Keratinocyte (primary cell): ENCODE results near the gene PCCB. TPM values are rescaled to one million over a fixed set of nuclear protein-coding genes. Genes with fewer than 3 reads are reported as not detected.

Experiments used
- DNase-seq: peaks from one replicate; pipeline ENCODE4 v3.0.0-alpha.2; 2011; ENCODE audit warnings: low read depth, missing footprints, low spot score
- FAIRE-seq: peaks from 2 replicates; lab custom pipeline; 2011; peaks lifted over from hg19 to GRCh38; lab: Jason Lieb, UNC
- H2AFZ ChIP-seq: 2 replicates; pipeline ENCODE4 v1.6.0; 2012; ENCODE audit warnings: low read length, control low read depth, inconsistent platforms; ENCODE audit not compliant: control insufficient read depth
- H3K27ac ChIP-seq: 2 replicates; pipeline ENCODE4 v1.5.1; 2011; ENCODE audit warnings: low read length; ENCODE audit not compliant: control insufficient read depth, insufficient read depth
- H3K27me3 ChIP-seq: 3 replicates; pipeline ENCODE4 v1.6.0; 2011; ENCODE audit warnings: low read length; ENCODE audit not compliant: control insufficient read depth, insufficient read depth; ENCODE audit errors: extremely low read depth
- H3K36me3 ChIP-seq, 2 experiments: 2 replicates in 1 of 2; 3 replicates in 1 of 2; pipeline ENCODE4 v1.5.1; 2011; ENCODE audit warnings: low read length in 2 of 2, mild to moderate bottlenecking in 1 of 2; ENCODE audit not compliant: control insufficient read depth in 2 of 2, insufficient read depth in 2 of 2; ENCODE audit errors: extremely low read depth in 1 of 2
- H3K4me1 ChIP-seq: 3 replicates; pipeline ENCODE4 v1.5.1; 2011; ENCODE audit warnings: low read length; ENCODE audit not compliant: control insufficient read depth, insufficient read depth; ENCODE audit errors: extremely low read depth
- H3K4me2 ChIP-seq: 3 replicates; pipeline ENCODE4 v1.6.0; 2011; ENCODE audit warnings: low read depth, low read length; ENCODE audit not compliant: control insufficient read depth, insufficient read depth; ENCODE audit errors: extremely low read depth
- H3K4me3 ChIP-seq, 3 experiments: fragments of 200-600 bp in 1 of 3; sonication (generic) in 1 of 3; 2 replicates in 2 of 3; 3 replicates in 1 of 3; pipeline ENCODE4 v1.5.1; 2011 to 2016; ENCODE audit warnings: low read length in 3 of 3, mild to moderate bottlenecking in 3 of 3, control low read depth in 2 of 3, inconsistent platforms in 1 of 3, low read depth in 1 of 3, mixed read lengths in 1 of 3, mixed run types in 1 of 3, moderate library complexity in 1 of 3; ENCODE audit not compliant: control insufficient read depth in 2 of 3, insufficient read depth in 2 of 3; ENCODE audit errors: extremely low read depth in 1 of 3
- H3K79me2 ChIP-seq: 2 replicates; pipeline ENCODE4 v1.6.0; 2012; ENCODE audit warnings: low read length; ENCODE audit not compliant: control insufficient read depth, insufficient read depth
- H3K9ac ChIP-seq: 3 replicates; pipeline ENCODE4 v1.6.0; 2011; ENCODE audit warnings: low read length; ENCODE audit not compliant: control insufficient read depth, insufficient read depth; ENCODE audit errors: extremely low read depth
- H3K9me1 ChIP-seq: 3 replicates; pipeline ENCODE4 v1.6.0; 2011; ENCODE audit warnings: low read length; ENCODE audit not compliant: control insufficient read depth, insufficient read depth; ENCODE audit errors: extremely low read depth
- H3K9me3 ChIP-seq: 2 replicates; pipeline ENCODE4 v1.5.1; 2012; ENCODE audit warnings: low read depth, low read length; ENCODE audit not compliant: control insufficient read depth
- H4K20me1 ChIP-seq: 3 replicates; pipeline ENCODE4 v1.6.0; 2011; ENCODE audit warnings: low read length; ENCODE audit not compliant: control insufficient read depth, insufficient read depth; ENCODE audit errors: extremely low read depth
- CTCF ChIP-seq, 3 experiments: IDR thresholded peaks in 1 of 3; conservative IDR thresholded peaks in 1 of 3; optimal IDR thresholded peaks in 1 of 3; 2 replicates in 2 of 3; 3 replicates in 1 of 3; pipeline versions ENCODE3 to v1.5.1; 2011; ENCODE audit warnings: low read length in 3 of 3, mild to moderate bottlenecking in 3 of 3, moderate library complexity in 2 of 3, control low read depth in 1 of 3, inconsistent platforms in 1 of 3; ENCODE audit not compliant: insufficient read depth in 2 of 3; ENCODE audit errors: extremely low read depth in 1 of 3
- EZH2 ChIP-seq: IDR thresholded peaks from one replicate; pipeline ENCODE4 v1.6.1; 2012; ENCODE audit warnings: inconsistent platforms, mild to moderate bottlenecking, low read length, moderate library complexity
- dilution Hi-C: fragments of 300-500 bp; cut with MboI; formaldehyde crosslinking; loops from one replicate; pipeline ENCODE4 v1.7.0; 2020; ENCODE audit warnings: low sequenced_read_pairs; ENCODE audit not compliant: extremely low pct_ligation_motif_present
- polyA plus RNA-seq, 5 experiments: library from polyadenylated mRNA; depleted of rRNA in 3 of 5; stranded (reverse) in 3 of 5; stranded (forward) in 1 of 5; unstranded in 1 of 5; fragments of >200 nt; gene quantifications; 1 replicate in 1 of 5; 2 replicates in 3 of 5; 3 replicates in 1 of 5; pipeline versions ENCODE4 v1.2.1 to v1.2.3, GENCODE V29; 2011 to 2012; ENCODE audit warnings: missing spikeins in 2 of 5, low read depth in 1 of 5, low replicate concordance in 1 of 5

PCCB gene
- polyA plus RNA-seq, 1 donor (not counting 4 experiments of a cell fraction or from before 2014, with no cell fraction given), result 46.9 TPM

- dilution Hi-C loops, result no loop called here
Observed at GRCh38 chr3:136251511-136251910, 1.4 kb downstream of the PCCB start.

DNA sequence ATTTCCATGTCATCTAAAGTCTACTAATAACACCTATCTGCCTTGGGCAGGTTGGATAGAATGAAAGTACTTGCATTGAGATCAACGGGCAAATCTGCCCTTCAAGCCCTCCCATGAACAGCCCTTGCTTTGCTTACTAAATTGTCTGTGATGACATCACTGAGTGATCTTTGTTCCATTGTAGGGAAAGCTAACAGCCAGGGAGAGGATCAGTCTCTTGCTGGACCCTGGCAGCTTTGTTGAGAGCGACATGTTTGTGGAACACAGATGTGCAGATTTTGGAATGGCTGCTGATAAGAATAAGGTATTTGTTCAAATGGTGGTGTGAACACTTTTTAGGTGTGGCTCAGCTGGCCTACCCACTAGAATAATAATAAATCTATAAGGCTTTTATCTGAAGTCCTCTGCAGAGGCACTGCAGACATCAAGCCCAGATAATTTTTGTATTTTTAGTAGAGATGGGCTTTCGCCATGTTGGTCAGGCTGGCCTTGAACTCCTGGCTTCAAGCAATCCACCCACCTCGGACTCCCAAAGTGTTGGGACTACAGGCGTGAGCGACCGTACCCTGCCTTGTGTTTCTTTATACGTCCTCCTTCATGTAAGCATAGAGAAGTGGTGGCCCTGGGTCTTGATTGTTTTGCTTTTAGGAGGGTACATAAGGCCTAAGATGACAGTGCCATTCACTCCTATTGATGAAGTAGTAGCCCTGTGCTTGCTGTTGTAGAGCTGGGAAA is 5.7 kb downstream of the PCCB start:
- TF ChIP-seq EZH2, result no peak
- TF ChIP-seq CTCF (optimal IDR thresholded peaks at IDR 0.05 in 1 of 3, IDR thresholded peaks at IDR 0.05 in 1 of 3, conservative IDR thresholded peaks at IDR 0.05 in 1 of 3; ENCODE audit: extremely low read depth in 1 of 3, insufficient read depth in 2 of 3, low read length in 3 of 3), result no peak
- DNase-seq (no peak), FAIRE-seq (no peak)
- no peaks in the 10 kb centered on the region for H4K20me1 ChIP-seq
- no peaks in the 10 kb centered on the region for H3K9me3 ChIP-seq
- H3K4me3 ChIP-seq, result no peak overlapping the region
- H3K4me2 ChIP-seq, result no peak overlapping the region
- H2AFZ ChIP-seq, result no peak overlapping the region
- peaks cover 9 to 11% of the 10 kb centered on the region in 2 experiments for H3K36me3 ChIP-seq
- H3K27me3 ChIP-seq, result no peaks in the 10 kb centered on the region
- peaks cover 17% of the 10 kb centered on the region for H3K79me2 ChIP-seq
- dilution Hi-C loops, result no loop called here
- no peak overlapping the region for H3K9ac ChIP-seq
- H3K9me1 ChIP-seq, result no peaks in the 10 kb centered on the region
- peaks cover 10% of the 10 kb centered on the region for H3K4me1 ChIP-seq
- no peak overlapping the region for H3K27ac ChIP-seq

More at GRCh38 chr3:136251511-136251910, 1.4 kb downstream of the PCCB start:
- Histone ChIP-seq H3K4me3 (peak overlapping the region in 1 of 3 experiments; percentile 48), H3K27ac (no peak overlapping the region), H3K36me3 (peaks cover 2 to 5% of the 10 kb centered on the region in 2 experiments), H3K9me3 (no peaks in the 10 kb centered on the region), H3K4me2 (peak overlapping the region; percentile 79), H3K9me1 (no peaks in the 10 kb centered on the region), H3K79me2 (peaks cover 17% of the 10 kb centered on the region), H3K4me1 (peaks cover 15% of the 10 kb centered on the region), H3K27me3 (no peaks in the 10 kb centered on the region), H2AFZ (no peak overlapping the region), H3K9ac (no peak overlapping the region), H4K20me1 (no peaks in the 10 kb centered on the region)
- TF ChIP-seq CTCF (optimal IDR thresholded peaks at IDR 0.05 in 1 of 3, IDR thresholded peaks at IDR 0.05 in 1 of 3, conservative IDR thresholded peaks at IDR 0.05 in 1 of 3; ENCODE audit: extremely low read depth in 1 of 3, insufficient read depth in 2 of 3, low read length in 3 of 3), result no peak
- no peak for TF ChIP-seq EZH2
- FAIRE-seq, result no peak
- DNase-seq, result no peak
